GM21786 (cell line): Measurements from ENCODE around the gene TNFAIP1.
A peak's percentile ranks its signal among the peaks of the same experiment; 100 is the strongest.

Experiments used
- ATAC-seq: cut with Tn5 transposase; IDR thresholded peaks from one replicate; pipeline ENCODE4 v1.9.1; 2021; ENCODE audit not compliant: unreplicated experiment

TNFAIP1 gene

GRCh38 chr17:28344435-28344901 lies 8.9 kb downstream of the TNFAIP1 start:
- no peak for ATAC-seq

- no peak for ATAC-seq
These were observed 10.0 kb downstream of the TNFAIP1 start for GRCh38 chr17:28345419-28346198.

GRCh38 chr17:28346199-28346580 lies 10.6 kb downstream of the TNFAIP1 start:
- ATAC-seq = no peak

GRCh38 chr17:28346746-28347246 lies 11.2 kb downstream of the TNFAIP1 start:
- ATAC-seq = no peak

GRCh38 chr17:28347261-28347891 lies 11.8 kb downstream of the TNFAIP1 start:
- no peak for ATAC-seq

GRCh38 chr17:28348979-28349378 lies 13.4 kb downstream of the TNFAIP1 start:
- ATAC-seq = no peak

- no peak for ATAC-seq
These were observed 14.7 kb downstream of the TNFAIP1 start for GRCh38 chr17:28350271-28350670.

GRCh38 chr17:28357061-28357900 lies 21.7 kb downstream of the TNFAIP1 start, which contains the start of gene POLDIP2:
Gene POLDIP2 (minus strand): TSS chr17:28357527. CDS start chr17:28357448, 79 bp downstream.
- peak; percentile 88 for ATAC-seq

GRCh38 chr17:28357901-28358197 lies 22.3 kb downstream of the TNFAIP1 start:
- no peak for ATAC-seq

GRCh38 chr17:28363186-28363585 lies 27.6 kb downstream of the TNFAIP1 start:
- no peak for ATAC-seq

- ATAC-seq = no peak
These were observed 28.5 kb downstream of the TNFAIP1 start for GRCh38 chr17:28363776-28364650.

- ATAC-seq = no peak
These were observed 29.3 kb downstream of the TNFAIP1 start, which contains the start of gene SEBOX for GRCh38 chr17:28364665-28365363. Gene SEBOX (minus strand): TSS chr17:28365199. CDS start chr17:28365151, 48 bp downstream.

- ATAC-seq = no peak
These were observed 29.9 kb downstream of the TNFAIP1 start for GRCh38 chr17:28365487-28365886.

- no peak for ATAC-seq
These were observed 31.0 kb downstream of the TNFAIP1 start for GRCh38 chr17:28366605-28367004.

GRCh38 chr17:28367641-28368305 lies 32.2 kb downstream of the TNFAIP1 start:
- no peak for ATAC-seq

GRCh38 chr17:28368306-28368831 lies 32.8 kb downstream of the TNFAIP1 start:
- ATAC-seq = no peak

- ATAC-seq = no peak
These were observed 33.5 kb downstream of the TNFAIP1 start for GRCh38 chr17:28368915-28369683.

- ATAC-seq = no peak
These were observed 34.1 kb downstream of the TNFAIP1 start for GRCh38 chr17:28369684-28370034.
